ENCODE measurements around the gene PYM1. TPM values are rescaled to one million over a fixed set of nuclear protein-coding genes. Genes with fewer than 3 reads are reported as not detected.

Gene PYM1
- total and polyA plus RNA-seq, 7 donors, result 17.5 to 93.9 (median 31.7) TPM

- peak overlapping the region in 3 of 4 donors; percentile 17 to 41 (median 17) for H3K4me3 ChIP-seq
- H3K27ac ChIP-seq, result peak overlapping the region; percentile 27 to 61 (median 36)
- DNase-seq, result peak; percentile 78
- peaks cover 0 to 30% (median 28%) of the 10 kb centered on the region in 4 donors for H3K4me1 ChIP-seq
- TF ChIP-seq POLR2A (IDR thresholded peaks at IDR 0.05) (no peak), POLR2AphosphoS5 (IDR thresholded peaks at IDR 0.05) (peak in 1 of 4 donors; percentile 30)
- WGBS, 2 donors, result 60 to 87% methylated on average over 26 of the region's 26 CpGs
- intact Hi-C loops (cut with DNase I), result no loop called here
- H3K27me3 ChIP-seq, result no peaks in the 10 kb centered on the region
- H3K9me3 ChIP-seq, result no peaks in the 10 kb centered on the region
- peaks cover 0 to 3% (median 0%) of the 10 kb centered on the region in 4 donors for H3K36me3 ChIP-seq
Observed at GRCh38 chr12:55935738-55936151, 8.1 kb upstream of the PYM1 start.

- 82 to 96% methylated on average over 1 of the region's 1 CpG for WGBS, 2 donors
- no peak for TF ChIP-seq POLR2A (IDR thresholded peaks at IDR 0.05)
- TF ChIP-seq POLR2AphosphoS5 (IDR thresholded peaks at IDR 0.05), result no peak
- no peak for TF ChIP-seq CTCF (IDR thresholded peaks at IDR 0.05)
- TF ChIP-seq EP300 (IDR thresholded peaks at IDR 0.05), result no peak
- H3K27ac ChIP-seq, result no peak overlapping the region
- H3K36me3 ChIP-seq, result peaks cover 0 to 3% (median 0%) of the 10 kb centered on the region in 4 donors
- intact Hi-C loops (cut with DNase I), result no loop called here
- H3K27me3 ChIP-seq, result no peaks in the 10 kb centered on the region
- H3K4me3 ChIP-seq, result no peak overlapping the region
- H3K9me3 ChIP-seq, result no peaks in the 10 kb centered on the region
- H3K4me1 ChIP-seq, result peaks cover 0 to 34% (median 24%) of the 10 kb centered on the region in 4 donors
- no peak for DNase-seq
Observed at GRCh38 chr12:55934773-55935172, 7.1 kb upstream of the PYM1 start.

GRCh38 chr12:55933799-55934742 lies 6.4 kb upstream of the PYM1 start:
- Histone ChIP-seq H3K27ac (no peak overlapping the region), H3K4me3 (no peak overlapping the region), H3K36me3 (peaks cover 0 to 3% (median 0%) of the 10 kb centered on the region in 4 donors), H3K9me3 (no peaks in the 10 kb centered on the region), H3K27me3 (no peaks in the 10 kb centered on the region), H3K4me1 (peaks cover 0 to 40% (median 28%) of the 10 kb centered on the region in 4 donors)
- DNase-seq, result no peak
- 94 to 96% methylated on average over 1 of the region's 1 CpG for WGBS, 2 donors
- intact Hi-C loops (cut with DNase I), result no loop called here
- TF ChIP-seq POLR2AphosphoS5 (IDR thresholded peaks at IDR 0.05) (no peak), CTCF (IDR thresholded peaks at IDR 0.05) (no peak), EP300 (IDR thresholded peaks at IDR 0.05) (no peak), POLR2A (IDR thresholded peaks at IDR 0.05) (no peak)

- Histone ChIP-seq H3K4me1 (peaks cover 0 to 48% (median 35%) of the 10 kb centered on the region in 4 donors), H3K36me3 (peaks cover 0 to 3% (median 0%) of the 10 kb centered on the region in 4 donors), H3K27me3 (no peaks in the 10 kb centered on the region), H3K4me3 (peak overlapping the region in 1 of 4 donors; percentile 87), H3K9me3 (no peaks in the 10 kb centered on the region), H3K27ac (peak overlapping the region in 2 of 4 donors; percentile 15 to 98)
- intact Hi-C loops (cut with DNase I), result no loop called here
- TF ChIP-seq POLR2AphosphoS5 (IDR thresholded peaks at IDR 0.05) (peak in 1 of 4 donors; percentile 62), CTCF (IDR thresholded peaks at IDR 0.05) (no peak), POLR2A (IDR thresholded peaks at IDR 0.05) (peak in 1 of 2 donors; percentile 12)
- DNase-seq, result no peak
- WGBS, 2 donors, result 25 to 56% methylated on average over 7 of the region's 7 CpGs
Observed at GRCh38 chr12:55933169-55933798, 5.6 kb upstream of the PYM1 start.

- WGBS, 2 donors, result 3 to 4% methylated on average over 4 of the region's 4 CpGs
- intact Hi-C loops (cut with DNase I), result no loop called here
- Histone ChIP-seq H3K36me3 (peaks cover 0 to 3% (median 0%) of the 10 kb centered on the region in 4 donors), H3K4me1 (peaks cover 0 to 54% (median 40%) of the 10 kb centered on the region in 4 donors), H3K9me3 (no peaks in the 10 kb centered on the region), H3K27me3 (no peaks in the 10 kb centered on the region), H3K4me3 (peak overlapping the region; percentile 41 to 87 (median 78)), H3K27ac (peak overlapping the region; percentile 85 to 98 (median 86))
- TF ChIP-seq EP300 (IDR thresholded peaks at IDR 0.05) (no peak), CTCF (IDR thresholded peaks at IDR 0.05) (no peak), POLR2A (IDR thresholded peaks at IDR 0.05) (no peak), POLR2AphosphoS5 (IDR thresholded peaks at IDR 0.05) (no peak)
- DNase-seq, result no peak
Observed at GRCh38 chr12:55932551-55932910, 4.8 kb upstream of the PYM1 start.

All from sigmoid colon (tissue), 7 donors.